ENCODE results near the gene MAGEA8. TPM values are rescaled to one million over a fixed set of nuclear protein-coding genes. Genes with fewer than 3 reads are reported as not detected.

MAGEA8 gene
- total and polyA plus RNA-seq, 4 donors = not detected

DNA sequence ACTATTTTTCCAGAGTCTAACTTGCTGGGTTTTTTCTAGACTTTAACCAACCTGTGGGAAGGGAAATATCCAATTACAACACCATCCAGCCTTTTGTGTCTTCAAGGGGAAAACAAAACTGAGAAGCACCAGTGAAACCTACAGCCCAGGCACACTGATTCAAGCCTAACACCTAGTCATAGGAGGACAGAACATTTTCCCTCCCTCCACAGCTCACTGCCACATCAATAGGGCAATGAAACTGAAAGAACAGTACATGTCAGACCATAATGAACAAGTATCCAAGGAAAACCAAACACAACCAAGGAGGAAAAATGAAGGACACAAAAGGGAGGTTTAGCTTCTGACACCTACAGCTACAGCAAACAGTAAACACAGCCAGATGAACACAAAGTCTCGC is 17.6 kb downstream of the MAGEA8 start:
- Histone ChIP-seq H3K27ac (ENCODE audit: low read depth in 1 of 2, low read length in 2 of 2) (no peak overlapping the region), H3K4me3 (ENCODE audit: low read depth in 1 of 3, low read length in 3 of 3) (no peak overlapping the region), H3K9ac (ENCODE audit: low read depth in 1 of 2, low read length in 2 of 2) (no peak overlapping the region), H3K4me1 (ENCODE audit: control insufficient read depth in 4 of 4, insufficient read depth in 4 of 4, low read length in 3 of 4) (no peaks in the 10 kb centered on the region), H3K27me3 (ENCODE audit: control insufficient read depth in 4 of 4, insufficient read depth in 4 of 4, low read length in 3 of 4) (no peaks in the 10 kb centered on the region), H3K9me3 (ENCODE audit: control insufficient read depth in 4 of 4, low read length in 3 of 4) (no peaks in the 10 kb centered on the region), H3K36me3 (ENCODE audit: control insufficient read depth in 4 of 4, insufficient read depth in 3 of 4, low read depth in 1 of 4, low read length in 3 of 4) (no peaks in the 10 kb centered on the region)
- no peak for DNase-seq (ENCODE audit: low spot score)
- WGBS = 92% methylated on average over 1 of the region's 1 CpG
- TF ChIP-seq RAD21 (IDR thresholded peaks at IDR 0.05) (no peak), MAX (IDR thresholded peaks at IDR 0.05) (no peak), SP1 (IDR thresholded peaks at IDR 0.05) (no peak), YY1 (IDR thresholded peaks at IDR 0.05) (no peak), NR2F2 (IDR thresholded peaks at IDR 0.05) (no peak), GABPA (IDR thresholded peaks at IDR 0.05 in 1 of 2, conservative IDR thresholded peaks at IDR 0.05 in 1 of 2) (no peak), HNF4A (conservative IDR thresholded peaks at IDR 0.05) (no peak), TAF1 (conservative IDR thresholded peaks at IDR 0.05) (no peak), RXRA (IDR thresholded peaks at IDR 0.05) (no peak), EGR1 (IDR thresholded peaks at IDR 0.05; ENCODE audit: low read depth in 2 of 2) (no peak), REST (IDR thresholded peaks at IDR 0.05) (no peak)
- TF ChIP-seq, protein P1, sequence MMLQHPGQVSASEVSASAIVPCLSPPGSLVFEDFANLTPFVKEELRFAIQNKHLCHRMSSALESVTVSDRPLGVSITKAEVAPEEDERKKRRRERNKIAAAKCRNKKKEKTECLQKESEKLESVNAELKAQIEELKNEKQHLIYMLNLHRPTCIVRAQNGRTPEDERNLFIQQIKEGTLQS (IDR thresholded peaks at IDR 0.05) = no peak

GRCh38 chrX:149903889-149904748 is 23.1 kb downstream of the MAGEA8 start:
- H3K27me3 ChIP-seq (ENCODE audit: control insufficient read depth in 4 of 4, insufficient read depth in 4 of 4, low read length in 3 of 4) = no peaks in the 10 kb centered on the region
- DNase-seq (ENCODE audit: low spot score) = no peak
- H3K36me3 ChIP-seq (ENCODE audit: control insufficient read depth in 4 of 4, insufficient read depth in 3 of 4, low read depth in 1 of 4, low read length in 3 of 4) = no peaks in the 10 kb centered on the region
- 7% methylated on average over 6 of the region's 6 CpGs for WGBS
- no peaks in the 10 kb centered on the region for H3K4me1 ChIP-seq (ENCODE audit: control insufficient read depth in 4 of 4, insufficient read depth in 4 of 4, low read length in 3 of 4)
- H3K9ac ChIP-seq (ENCODE audit: low read depth in 1 of 2, low read length in 2 of 2) = peak overlapping the region in 1 of 2 donors; percentile 45
- H3K27ac ChIP-seq (ENCODE audit: low read depth in 1 of 2, low read length in 2 of 2) = no peak overlapping the region
- peak overlapping the region in 2 of 3 donors; percentile 21 to 36 for H3K4me3 ChIP-seq (ENCODE audit: low read depth in 1 of 3, low read length in 3 of 3)
- no peaks in the 10 kb centered on the region for H3K9me3 ChIP-seq (ENCODE audit: control insufficient read depth in 4 of 4, low read length in 3 of 4)
- no peak for TF ChIP-seq FOXA2 (IDR thresholded peaks at IDR 0.05)
- no peak for TF ChIP-seq RXRA (IDR thresholded peaks at IDR 0.05)
- TF ChIP-seq HNF4A (conservative IDR thresholded peaks at IDR 0.05) = peak in 1 of 2 donors; percentile 37
- no peak for TF ChIP-seq YY1 (IDR thresholded peaks at IDR 0.05)
- TF ChIP-seq, protein P2, sequence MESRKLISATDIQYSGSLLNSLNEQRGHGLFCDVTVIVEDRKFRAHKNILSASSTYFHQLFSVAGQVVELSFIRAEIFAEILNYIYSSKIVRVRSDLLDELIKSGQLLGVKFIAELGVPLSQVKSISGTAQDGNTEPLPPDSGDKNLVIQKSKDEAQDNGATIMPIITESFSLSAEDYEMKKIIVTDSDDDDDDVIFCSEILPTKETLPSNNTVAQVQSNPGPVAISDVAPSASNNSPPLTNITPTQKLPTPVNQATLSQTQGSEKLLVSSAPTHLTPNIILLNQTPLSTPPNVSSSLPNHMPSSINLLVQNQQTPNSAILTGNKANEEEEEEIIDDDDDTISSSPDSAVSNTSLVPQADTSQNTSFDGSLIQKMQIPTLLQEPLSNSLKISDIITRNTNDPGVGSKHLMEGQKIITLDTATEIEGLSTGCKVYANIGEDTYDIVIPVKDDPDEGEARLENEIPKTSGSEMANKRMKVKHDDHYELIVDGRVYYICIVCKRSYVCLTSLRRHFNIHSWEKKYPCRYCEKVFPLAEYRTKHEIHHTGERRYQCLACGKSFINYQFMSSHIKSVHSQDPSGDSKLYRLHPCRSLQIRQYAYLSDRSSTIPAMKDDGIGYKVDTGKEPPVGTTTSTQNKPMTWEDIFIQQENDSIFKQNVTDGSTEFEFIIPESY (IDR thresholded peaks at IDR 0.05) = no peak
- TF ChIP-seq, protein P3, sequence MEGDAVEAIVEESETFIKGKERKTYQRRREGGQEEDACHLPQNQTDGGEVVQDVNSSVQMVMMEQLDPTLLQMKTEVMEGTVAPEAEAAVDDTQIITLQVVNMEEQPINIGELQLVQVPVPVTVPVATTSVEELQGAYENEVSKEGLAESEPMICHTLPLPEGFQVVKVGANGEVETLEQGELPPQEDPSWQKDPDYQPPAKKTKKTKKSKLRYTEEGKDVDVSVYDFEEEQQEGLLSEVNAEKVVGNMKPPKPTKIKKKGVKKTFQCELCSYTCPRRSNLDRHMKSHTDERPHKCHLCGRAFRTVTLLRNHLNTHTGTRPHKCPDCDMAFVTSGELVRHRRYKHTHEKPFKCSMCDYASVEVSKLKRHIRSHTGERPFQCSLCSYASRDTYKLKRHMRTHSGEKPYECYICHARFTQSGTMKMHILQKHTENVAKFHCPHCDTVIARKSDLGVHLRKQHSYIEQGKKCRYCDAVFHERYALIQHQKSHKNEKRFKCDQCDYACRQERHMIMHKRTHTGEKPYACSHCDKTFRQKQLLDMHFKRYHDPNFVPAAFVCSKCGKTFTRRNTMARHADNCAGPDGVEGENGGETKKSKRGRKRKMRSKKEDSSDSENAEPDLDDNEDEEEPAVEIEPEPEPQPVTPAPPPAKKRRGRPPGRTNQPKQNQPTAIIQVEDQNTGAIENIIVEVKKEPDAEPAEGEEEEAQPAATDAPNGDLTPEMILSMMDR (IDR thresholded peaks at IDR 0.05; ENCODE audit: low read depth, low read length, missing input control) = peak; percentile 10
- TF ChIP-seq HNF4G (IDR thresholded peaks at IDR 0.05) = no peak

Measured in liver (tissue), 9 donors.